Measurements from ENCODE around the gene CD99. TPM values are rescaled to one million over a fixed set of nuclear protein-coding genes. Genes with fewer than 3 reads are reported as not detected.

The CD99 gene
- total and polyA plus RNA-seq, 2 experiments from 2014 or later: 28.5 to 43.1 TPM

- H3K9me3 Mint-ChIP-seq: no peaks in the 10 kb centered on the region; the same call in 1 of the 3 replicates
- Histone ChIP-seq H3K4me2 (no peak overlapping the region), H2AFZ (no peak overlapping the region), H3K4me3 (no peak overlapping the region), H3K4me1 (ENCODE audit: insufficient read depth) (peaks cover 23% of the 10 kb centered on the region), H3K27me3 (ENCODE audit: insufficient read depth) (no peaks in the 10 kb centered on the region), H3K27ac (ENCODE audit: low read depth) (no peak overlapping the region), H3K79me2 (replicated peaks; ENCODE audit: insufficient read depth) (no peaks in the 10 kb centered on the region), H3K9me2 (ENCODE audit: insufficient read depth) (no peaks in the 10 kb centered on the region), H3K36me3 (ENCODE audit: insufficient read depth) (no peaks in the 10 kb centered on the region), H3F3A (replicated peaks; ENCODE audit: low read depth) (no peaks in the 10 kb centered on the region; the same call in 1 of the 2 replicates), H4K20me1 (replicated peaks; ENCODE audit: insufficient read depth) (no peaks in the 10 kb centered on the region)
- DNase-seq (ENCODE audit: low spot score) (no peak), ATAC-seq (no peak)
- peaks cover 37% of the 10 kb centered on the region for H3K4me1 Mint-ChIP-seq
- peaks cover 2% of the 10 kb centered on the region for H3K27me3 Mint-ChIP-seq (ENCODE audit: insufficient read depth, low read depth, poor library complexity)
- H3K36me3 Mint-ChIP-seq (ENCODE audit: low read depth): no peaks in the 10 kb centered on the region
- H3K27ac Mint-ChIP-seq: no peak overlapping the region
- no peak overlapping the region for H3K4me3 Mint-ChIP-seq
- TF ChIP-seq REST (IDR thresholded peaks at IDR 0.05; ENCODE audit: unreplicated experiment) (no peak), CTCF (conservative IDR thresholded peaks at IDR 0.05; ENCODE audit: low read depth in 2 of 2) (no peak), POLR2AphosphoS5 (IDR thresholded peaks at IDR 0.05; ENCODE audit: low read depth) (no peak), JUNB (IDR thresholded peaks at IDR 0.05; ENCODE audit: unreplicated experiment) (no peak), CREB1 (CRISPR knock-in tag; IDR thresholded peaks at IDR 0.05; ENCODE audit: low read depth) (no peak), EZH2 (IDR thresholded peaks at IDR 0.05; ENCODE audit: low read depth, unreplicated experiment) (no peak), ZNF331 (CRISPR knock-in tag; IDR thresholded peaks at IDR 0.05; ENCODE audit: low read depth) (no peak), STAT1 (IDR thresholded peaks at IDR 0.05; ENCODE audit: unreplicated experiment) (no peak), ETS1 (IDR thresholded peaks at IDR 0.05) (no peak), ZNF114 (CRISPR knock-in tag; IDR thresholded peaks at IDR 0.05) (no peak), EZH2phosphoT487 (IDR thresholded peaks at IDR 0.05; ENCODE audit: unreplicated experiment) (no peak), NANOG (IDR thresholded peaks at IDR 0.05; ENCODE audit: borderline replicate concordance) (no peak)
These were observed 94.4 kb downstream of the CD99 start for GRCh38 chrX:2785538-2785937.
